ENCODE measurements around the gene SATB2.

Gene SATB2

DNA sequence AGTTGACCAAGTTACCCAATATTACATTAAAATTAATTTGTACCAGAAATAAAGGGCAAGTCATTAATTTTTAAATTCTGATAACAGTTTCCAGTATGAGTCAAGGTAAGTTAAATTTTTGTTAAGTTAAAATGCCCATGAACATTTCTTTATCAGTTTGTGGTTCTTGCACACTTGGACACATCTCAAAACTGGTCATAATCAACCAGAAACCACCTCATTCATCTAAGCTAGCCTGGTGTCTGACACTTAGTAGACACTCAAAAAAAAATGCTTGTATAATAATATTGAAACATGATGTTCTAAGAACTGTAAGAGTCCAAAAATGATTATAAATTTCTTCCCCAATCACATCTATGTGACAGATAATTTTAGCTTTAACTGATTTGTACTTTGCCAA lies 62.4 kb downstream of the SATB2 start:
- DNase-seq (ENCODE audit: low spot score) = no peak
- no peak for TF ChIP-seq CTCF (IDR thresholded peaks at IDR 0.05; ENCODE audit: borderline replicate concordance, control extremely low read depth, extremely low read depth, insufficient read depth, missing control alignments)
- in situ Hi-C loops (cut with MboI; ENCODE audit: low sequenced_read_pairs, unreplicated experiment) = no loop called here

DNA sequence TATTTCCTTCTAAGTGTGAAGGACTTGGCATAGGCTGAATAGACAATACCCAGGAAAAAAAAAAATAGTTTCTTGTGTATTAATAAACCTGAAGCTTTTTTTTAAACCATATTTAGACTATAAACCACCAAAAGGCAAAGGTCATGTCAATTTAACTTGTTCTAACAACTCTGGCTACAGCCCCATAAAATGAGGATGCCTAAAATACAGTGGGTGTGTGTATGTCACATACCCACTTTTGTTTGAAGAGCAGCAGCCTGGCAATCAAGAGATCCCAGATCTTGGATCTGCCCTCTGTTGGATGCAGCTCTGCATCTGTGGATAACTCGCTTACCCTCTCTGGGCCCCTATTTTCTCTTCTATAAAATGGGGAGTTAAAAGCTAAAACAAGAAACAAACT lies 65.4 kb downstream of the SATB2 start:
- in situ Hi-C loops (cut with MboI; ENCODE audit: low sequenced_read_pairs, unreplicated experiment) = no loop called here
- TF ChIP-seq CTCF (IDR thresholded peaks at IDR 0.05; ENCODE audit: borderline replicate concordance, control extremely low read depth, extremely low read depth, insufficient read depth, missing control alignments) = no peak
- DNase-seq (ENCODE audit: low spot score) = no peak

DNA sequence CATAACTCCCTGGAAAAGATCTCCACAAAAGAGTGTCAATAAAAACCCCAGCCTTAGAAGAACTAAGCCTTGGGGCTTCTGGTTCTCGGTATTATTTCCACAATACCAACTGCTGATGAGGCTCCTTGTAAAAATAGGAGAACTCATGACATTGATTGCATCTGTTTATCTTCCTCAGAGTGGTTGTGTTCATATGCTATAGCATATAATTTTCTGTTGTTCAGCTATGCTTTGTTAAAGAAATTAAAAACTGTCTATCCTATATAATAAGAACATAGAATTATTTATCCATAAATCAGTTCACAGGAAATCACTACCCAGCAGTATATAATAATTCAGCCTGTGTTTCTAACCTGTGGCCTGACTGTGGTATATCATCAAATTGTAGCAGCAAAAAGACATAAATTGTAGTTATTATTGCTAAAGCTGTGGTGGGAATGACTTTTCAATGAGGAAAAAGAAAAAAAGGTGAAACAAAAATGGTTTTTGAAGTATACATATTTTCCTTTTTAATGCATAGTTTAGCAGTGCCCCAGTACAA lies 68.9 kb downstream of the SATB2 start:
- no peak for TF ChIP-seq CTCF (IDR thresholded peaks at IDR 0.05; ENCODE audit: borderline replicate concordance, control extremely low read depth, extremely low read depth, insufficient read depth, missing control alignments)
- in situ Hi-C loops (cut with MboI; ENCODE audit: low sequenced_read_pairs, unreplicated experiment) = no loop called here
- DNase-seq (ENCODE audit: low spot score) = no peak

DNA sequence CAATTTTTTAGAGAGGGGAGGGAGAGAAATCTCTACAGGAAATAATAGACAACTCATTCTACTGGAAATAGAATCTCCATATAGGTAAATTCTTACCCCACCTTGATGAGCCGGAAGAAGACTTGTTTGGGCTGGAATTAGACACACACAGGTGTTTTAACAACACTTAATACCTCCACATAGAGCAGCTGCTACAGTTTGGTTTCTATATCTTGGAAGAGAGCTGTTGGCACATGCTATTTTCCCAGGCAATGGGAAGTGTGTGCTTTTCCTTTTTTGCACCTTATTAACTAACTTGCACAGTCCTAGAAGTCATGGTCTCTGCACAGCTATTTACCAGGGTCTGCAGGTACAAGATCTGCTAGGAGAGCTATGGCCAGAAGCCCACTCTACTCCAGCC lies 73.7 kb downstream of the SATB2 start:
- DNase-seq (ENCODE audit: low spot score) = no peak
- TF ChIP-seq CTCF (IDR thresholded peaks at IDR 0.05; ENCODE audit: borderline replicate concordance, control extremely low read depth, extremely low read depth, insufficient read depth, missing control alignments) = no peak
- in situ Hi-C loops (cut with MboI; ENCODE audit: low sequenced_read_pairs, unreplicated experiment) = no loop called here

- no peak for TF ChIP-seq CTCF (IDR thresholded peaks at IDR 0.05; ENCODE audit: borderline replicate concordance, control extremely low read depth, extremely low read depth, insufficient read depth, missing control alignments)
- in situ Hi-C loops (cut with MboI; ENCODE audit: low sequenced_read_pairs, unreplicated experiment) = no loop called here
- no peak for DNase-seq (ENCODE audit: low spot score)
Observed at GRCh38 chr2:199383021-199383420, 74.7 kb downstream of the SATB2 start.

DNA sequence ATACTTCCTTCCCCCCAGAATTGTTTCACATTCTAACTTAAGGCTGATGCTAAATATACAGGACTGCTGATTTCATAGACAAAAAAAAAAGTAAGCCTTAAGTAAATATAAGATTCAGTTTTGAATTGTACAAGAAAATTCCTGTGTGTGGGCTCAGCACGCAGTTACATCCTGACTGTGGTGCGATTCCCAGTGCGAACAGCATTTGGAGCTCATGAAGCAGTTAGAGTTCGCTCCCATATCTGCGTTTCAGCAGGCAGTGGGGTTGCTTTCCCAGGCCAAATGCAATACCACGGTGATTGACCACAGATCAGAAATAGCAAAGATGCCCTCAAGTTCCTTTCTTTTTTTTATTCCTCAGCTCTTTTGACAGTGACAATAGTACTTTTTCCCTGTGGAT lies 75.6 kb downstream of the SATB2 start:
- in situ Hi-C loops (cut with MboI; ENCODE audit: low sequenced_read_pairs, unreplicated experiment) = no loop called here
- TF ChIP-seq CTCF (IDR thresholded peaks at IDR 0.05; ENCODE audit: borderline replicate concordance, control extremely low read depth, extremely low read depth, insufficient read depth, missing control alignments) = no peak
- DNase-seq (ENCODE audit: low spot score) = no peak

DNA sequence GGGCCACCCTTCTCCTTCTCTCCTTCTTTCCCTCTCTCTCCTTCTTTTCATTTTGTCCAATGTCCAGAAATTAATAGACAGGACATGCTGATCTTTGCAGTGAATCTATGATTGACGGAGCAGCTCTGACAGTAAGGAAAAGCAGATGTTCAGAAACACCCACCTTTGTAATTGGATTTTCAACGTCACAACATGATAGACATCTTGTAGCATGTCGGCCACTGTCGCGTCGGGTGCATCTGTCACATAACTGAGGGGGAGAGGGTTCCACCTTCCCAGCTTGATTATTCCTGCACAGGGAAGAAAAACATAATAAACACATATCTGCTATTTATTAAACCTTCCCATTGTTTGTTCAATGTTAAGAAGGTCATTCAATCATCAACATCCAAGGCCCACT lies 76.2 kb downstream of the SATB2 start:
- no peak for TF ChIP-seq CTCF (IDR thresholded peaks at IDR 0.05; ENCODE audit: borderline replicate concordance, control extremely low read depth, extremely low read depth, insufficient read depth, missing control alignments)
- no peak for DNase-seq (ENCODE audit: low spot score)
- in situ Hi-C loops (cut with MboI; ENCODE audit: low sequenced_read_pairs, unreplicated experiment) = no loop called here

Data from GM13976 (cell line).